IPS-15b (cell line): Measurements from ENCODE around the gene GRPR.

Experiments used
- H3K27me3 ChIP-seq: one replicate; pipeline ENCODE4 v1.6.1; 2013; ENCODE audit warnings: low read length; ENCODE audit not compliant: control insufficient read depth, insufficient read depth
- H3K36me3 ChIP-seq: one replicate; pipeline ENCODE4 v1.6.1; 2013; ENCODE audit warnings: low read length; ENCODE audit not compliant: control insufficient read depth, insufficient read depth
- H3K4me1 ChIP-seq: one replicate; pipeline ENCODE4 v1.6.1; 2013; ENCODE audit warnings: mild to moderate bottlenecking, low read length; ENCODE audit not compliant: control insufficient read depth, insufficient read depth
- H3K4me3 ChIP-seq: one replicate; pipeline ENCODE4 v1.5.1; 2013; ENCODE audit warnings: low read depth, low read length
- H3K9ac ChIP-seq: one replicate; pipeline ENCODE4 v1.6.1; 2013; ENCODE audit warnings: low read depth, mild to moderate bottlenecking, low read length
- H3K9me3 ChIP-seq: one replicate; pipeline ENCODE4 v1.6.1; 2013; ENCODE audit warnings: mild to moderate bottlenecking, low read length; ENCODE audit not compliant: control insufficient read depth, insufficient read depth

The GRPR gene

DNA sequence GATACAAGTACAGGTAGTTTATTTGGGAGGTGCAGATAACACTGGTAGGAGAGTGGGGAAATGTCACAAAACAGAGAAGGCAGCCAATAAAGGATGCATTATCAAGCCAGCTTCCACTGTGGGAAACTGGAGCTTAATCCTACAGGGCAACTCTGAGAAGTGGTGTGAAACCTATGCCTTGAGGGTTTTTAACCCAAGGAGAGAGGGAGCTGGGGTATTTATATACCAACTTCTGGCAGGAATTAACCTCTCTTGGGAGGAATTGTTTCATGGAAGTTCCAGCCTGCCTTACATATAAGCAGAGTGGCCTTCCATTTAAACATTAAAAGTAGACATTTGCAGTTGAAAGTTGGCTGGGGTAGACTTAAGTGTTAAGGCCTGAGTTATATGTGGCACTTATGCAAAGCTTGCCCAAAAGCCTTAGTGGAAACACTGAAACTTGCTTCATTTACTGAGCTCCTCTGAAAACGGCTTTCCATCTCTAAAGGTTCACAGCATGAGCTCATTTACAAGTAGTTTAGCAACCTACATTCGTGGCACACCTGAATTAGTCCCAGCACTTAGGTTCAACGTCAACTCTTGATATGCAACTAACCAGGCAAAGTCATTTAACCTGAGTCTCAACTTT is 63.1 kb downstream of the GRPR start:
- no peaks in the 10 kb centered on the region for H3K9me3 ChIP-seq
- H3K27me3 ChIP-seq: no peaks in the 10 kb centered on the region
- H3K9ac ChIP-seq: peak overlapping the region; percentile 3
- H3K4me1 ChIP-seq: peaks cover 37% of the 10 kb centered on the region
- H3K36me3 ChIP-seq: no peaks in the 10 kb centered on the region
- no peak overlapping the region for H3K4me3 ChIP-seq

DNA sequence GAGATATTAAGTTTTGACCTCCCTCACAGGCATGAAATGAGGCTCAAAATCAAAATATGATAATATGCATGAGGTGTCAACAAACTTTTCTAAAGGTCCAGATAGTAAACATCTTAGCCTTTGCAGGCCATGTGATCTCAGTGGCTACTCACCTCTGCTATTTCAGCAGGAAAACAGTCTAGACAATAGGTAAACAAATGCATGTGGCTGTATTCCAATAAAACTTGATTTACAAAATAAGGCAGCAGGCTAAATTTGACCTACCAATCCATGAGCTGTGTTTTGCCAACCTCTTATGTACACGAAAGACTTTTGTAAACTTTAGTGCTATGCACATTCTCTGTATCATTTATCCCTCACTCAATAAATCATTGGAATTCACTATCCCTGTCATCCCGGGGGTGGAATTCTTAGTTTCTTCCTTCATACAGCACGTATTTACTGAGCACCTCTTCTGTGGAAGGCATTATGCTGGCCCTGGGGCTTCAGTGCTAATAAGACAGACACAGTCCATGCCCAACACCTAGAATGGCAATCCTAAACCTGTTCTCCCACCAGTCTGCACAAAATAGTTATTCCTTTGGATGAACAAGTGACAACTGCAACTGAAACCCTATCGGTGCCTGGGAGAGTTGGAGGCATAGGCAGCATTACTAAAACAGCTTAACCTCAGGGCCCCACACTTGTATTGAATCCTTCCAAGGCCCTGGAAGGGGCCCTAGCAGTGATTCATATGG is 63.8 kb downstream of the GRPR start:
- Histone ChIP-seq H3K4me1 (peaks cover 37% of the 10 kb centered on the region), H3K9me3 (no peaks in the 10 kb centered on the region), H3K36me3 (no peaks in the 10 kb centered on the region), H3K27me3 (no peaks in the 10 kb centered on the region), H3K4me3 (peak overlapping the region; percentile 7), H3K9ac (no peak overlapping the region)

DNA sequence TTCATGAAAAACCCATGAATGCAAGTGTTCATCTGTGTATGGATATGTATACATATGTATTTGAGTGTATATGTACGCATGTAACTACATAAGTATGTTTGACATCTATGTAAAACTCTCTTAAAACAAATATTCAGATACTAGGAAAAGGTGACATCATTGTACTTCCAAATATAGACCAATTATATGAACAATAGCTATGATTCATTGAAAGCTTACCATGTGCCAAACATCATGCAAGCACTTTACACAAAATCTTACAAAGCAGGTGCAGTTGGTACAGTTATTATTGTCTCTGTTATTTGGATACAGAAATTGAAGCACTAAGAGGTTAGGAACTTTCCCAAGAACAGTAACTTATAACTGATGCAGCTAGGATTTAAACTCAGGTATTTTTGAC is 65.3 kb downstream of the GRPR start:
- no peak overlapping the region for H3K4me3 ChIP-seq
- no peaks in the 10 kb centered on the region for H3K27me3 ChIP-seq
- H3K4me1 ChIP-seq: peaks cover 37% of the 10 kb centered on the region
- no peaks in the 10 kb centered on the region for H3K9me3 ChIP-seq
- H3K9ac ChIP-seq: no peak overlapping the region
- H3K36me3 ChIP-seq: no peaks in the 10 kb centered on the region

DNA sequence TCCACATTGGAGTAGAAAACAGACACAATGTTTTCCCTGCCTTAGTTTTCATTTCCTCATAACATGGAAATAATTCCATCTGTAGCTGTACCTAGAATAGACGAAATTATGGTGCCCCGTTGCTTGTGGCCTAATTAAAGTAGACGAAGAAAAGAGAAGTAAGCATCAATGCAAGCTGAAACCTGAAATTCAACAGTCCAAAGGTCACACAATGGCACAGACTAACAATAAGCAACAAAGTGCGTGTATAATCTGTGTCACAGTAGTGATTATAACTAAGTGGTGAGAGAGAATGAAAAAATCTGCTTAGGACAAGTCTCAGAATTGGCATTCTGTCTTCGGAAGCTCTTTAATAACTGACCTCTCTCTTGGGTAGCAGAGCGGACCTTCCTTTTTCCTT is 68.2 kb downstream of the GRPR start:
- no peak overlapping the region for H3K4me3 ChIP-seq
- H3K27me3 ChIP-seq: no peaks in the 10 kb centered on the region
- peaks cover 22% of the 10 kb centered on the region for H3K4me1 ChIP-seq
- H3K9me3 ChIP-seq: no peaks in the 10 kb centered on the region
- no peaks in the 10 kb centered on the region for H3K36me3 ChIP-seq
- H3K9ac ChIP-seq: no peak overlapping the region

DNA sequence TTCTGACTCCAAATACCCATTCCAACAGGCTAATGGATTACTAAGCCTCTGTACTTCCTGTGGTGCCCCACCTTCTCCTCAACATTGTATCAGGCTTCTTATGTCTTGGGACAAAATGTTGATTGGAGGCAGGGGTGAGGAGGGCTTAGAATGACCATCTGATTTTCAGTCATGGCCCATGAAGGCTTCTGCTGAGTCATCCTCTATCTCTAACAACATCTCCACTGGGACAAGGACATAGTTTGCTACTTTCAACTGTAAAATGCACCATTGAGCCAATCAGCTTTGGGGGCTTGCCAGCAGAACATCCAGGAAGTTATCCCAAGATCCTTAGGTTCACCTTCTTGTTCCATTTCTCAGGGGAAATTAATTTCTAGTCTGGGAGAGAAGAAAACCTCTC is 73.5 kb downstream of the GRPR start:
- no peaks in the 10 kb centered on the region for H3K9me3 ChIP-seq
- no peaks in the 10 kb centered on the region for H3K36me3 ChIP-seq
- H3K4me3 ChIP-seq: no peak overlapping the region
- H3K9ac ChIP-seq: no peak overlapping the region
- H3K4me1 ChIP-seq: peaks cover 13% of the 10 kb centered on the region
- H3K27me3 ChIP-seq: no peaks in the 10 kb centered on the region

DNA sequence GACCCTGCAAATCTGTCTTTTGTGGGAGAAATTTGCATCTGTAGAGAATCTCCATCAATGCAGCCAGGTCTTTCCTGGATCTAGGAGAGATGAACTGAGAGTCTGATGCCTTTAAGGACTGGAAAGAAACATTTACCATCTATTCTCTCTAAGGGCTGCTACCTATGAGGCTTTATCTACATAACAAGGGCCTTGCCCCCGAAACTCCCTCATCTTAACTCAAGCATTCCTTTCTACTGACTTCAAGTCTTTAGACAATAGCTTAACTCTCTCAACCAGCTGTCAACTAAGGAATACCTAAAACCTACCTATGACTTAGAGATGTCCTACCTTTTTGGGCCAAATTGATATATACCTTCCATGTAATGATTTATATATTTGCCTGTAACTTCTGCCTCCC is 76.0 kb downstream of the GRPR start:
- H3K4me3 ChIP-seq: no peak overlapping the region
- H3K9me3 ChIP-seq: no peaks in the 10 kb centered on the region
- H3K27me3 ChIP-seq: no peaks in the 10 kb centered on the region
- H3K36me3 ChIP-seq: no peaks in the 10 kb centered on the region
- no peak overlapping the region for H3K9ac ChIP-seq
- H3K4me1 ChIP-seq: peaks cover 13% of the 10 kb centered on the region

DNA sequence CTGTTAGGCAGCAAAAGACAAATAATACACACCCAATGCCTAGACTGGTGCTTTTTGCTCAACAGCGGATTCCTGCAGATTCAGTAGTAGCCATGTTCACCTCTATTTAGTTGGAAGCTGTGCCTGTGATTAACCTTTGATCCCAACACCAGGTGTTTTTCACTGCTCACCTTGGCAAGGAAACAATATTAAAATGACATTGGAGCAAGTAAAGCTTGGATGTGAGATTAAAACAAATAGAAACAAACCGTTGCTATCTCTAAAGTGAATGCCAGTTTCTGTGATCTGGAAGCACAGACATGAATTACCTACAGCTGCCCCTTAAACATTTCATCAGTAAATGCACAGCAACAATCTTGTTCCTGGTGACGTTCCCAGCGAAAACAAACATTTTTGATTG is 79.6 kb downstream of the GRPR start:
- Histone ChIP-seq H3K27me3 (no peaks in the 10 kb centered on the region), H3K9me3 (no peaks in the 10 kb centered on the region)

More for the DNA sequence above, 79.6 kb downstream of the GRPR start:
- Histone ChIP-seq H3K4me1 (peaks cover 13% of the 10 kb centered on the region), H3K9ac (no peak overlapping the region), H3K4me3 (no peak overlapping the region), H3K36me3 (no peaks in the 10 kb centered on the region)
